Measurements from ENCODE around the gene DDIT3. TPM values are rescaled to one million over a fixed set of nuclear protein-coding genes. Genes with fewer than 3 reads are reported as not detected.

Gene DDIT3
- total RNA-seq (2012; rRNA removed) (12.2 and 19.4 TPM in 2 replicates), polyA plus RNA-seq (2012; rRNA removed) (29.8 and 54.4 TPM in 2 replicates), Bru-seq, nascent RNA (percentile 89 among the genes with signal in this experiment), BruChase-seq, experiment 1, labeled RNA remaining after a 6-hour chase (percentile 79 among the genes with signal in this experiment), BruChase-seq, experiment 2, labeled RNA remaining after a 2-hour chase (percentile 64 among the genes with signal in this experiment)
- 10.8 and 21.4 TPM in 2 replicates for polyA plus RNA-seq (2012; cell fraction: cytosol; rRNA removed)
- polyA plus RNA-seq (2012; cell fraction: nucleus; rRNA removed; ENCODE audit: low replicate concordance): 49.3 and 215 TPM in 2 replicates
- long read RNA-seq, transcript DDIT3-201 (4 exons, 906 nt): major isoform, 12 of 26 reads
- long read RNA-seq, partial matches to known transcripts: 0 of 26 reads
- long read RNA-seq, other reads (novel, unspliced or antisense): 8 of 26 reads

GRCh38 chr12:57520053-57520818, at the start of gene DDIT3:
Gene DDIT3 (minus strand): TSS chr12:57520514. CDS start chr12:57517406, 3,108 bp downstream.
- peak within 1 kb of the TSS; percentile 89 for H2AFZ ChIP-seq (replicated peaks; ENCODE audit: low read length, poor library complexity)
- H3K9me3 ChIP-seq (ENCODE audit: control insufficient read depth, insufficient read depth, low read length): no peaks in the 10 kb centered on the region
- peaks cover 73% of the 10 kb centered on the region for H4K20me1 ChIP-seq (ENCODE audit: insufficient read depth, low read length)
- 2% methylated on average over 8 of the region's 52 CpGs; no CpG with 5 or more reads in 1 of the 2 experiments for WGBS, 2 experiments (ENCODE audit: extremely low coverage in 2 of 2, insufficient read length in 1 of 2)
- peaks cover 14% of the 10 kb centered on the region for H3K9me1 ChIP-seq (ENCODE audit: insufficient read depth, low read length)
- H2BK15ac ChIP-seq (ENCODE audit: low read depth, low read length): peak within 1 kb of the TSS; percentile 81; the same call in 2 of the 3 replicates
- TF ChIP-seq MXI1 (IDR thresholded peaks at IDR 0.05; ENCODE audit: borderline replicate concordance, low read depth, low read length): 0 out of 2 replicates have a peak, but pooled peaks have one; percentile 12
- TF ChIP-seq BHLHE40 (IDR thresholded peaks at IDR 0.05; ENCODE audit: low read depth, low read length): peak; percentile 71
- peak; percentile 94 for TF ChIP-seq CHD1 (IDR thresholded peaks at IDR 0.05; ENCODE audit: low read depth, low read length)
- TF ChIP-seq POLR2A (IDR thresholded peaks at IDR 0.05; ENCODE audit: low read depth, low read length): peak; percentile 100
- no peak for TF ChIP-seq SMC3 (IDR thresholded peaks at IDR 0.05; ENCODE audit: low read depth, low read length)
- TF ChIP-seq RFX5 (IDR thresholded peaks at IDR 0.05; ENCODE audit: low read depth, low read length): 0 out of 2 replicates have a peak, but pooled peaks have one; percentile 6
- peak; percentile 89 for TF ChIP-seq FOS (IDR thresholded peaks at IDR 0.05; ENCODE audit: low read depth, low read length)
- no peak for TF ChIP-seq RCOR1 (IDR thresholded peaks at IDR 0.05; ENCODE audit: insufficient replicate concordance, low read length)
- TF ChIP-seq MAZ (IDR thresholded peaks at IDR 0.05; ENCODE audit: borderline replicate concordance, low read depth, low read length): peak; percentile 95; the same call in 1 of the 2 replicates
- peak; percentile 83 for TF ChIP-seq USF2 (IDR thresholded peaks at IDR 0.05; ENCODE audit: low read depth, low read length)
- no peak for TF ChIP-seq NFE2L2 (IDR thresholded peaks at IDR 0.05; ENCODE audit: low read depth, low read length)
- intact Hi-C loops (cut with micrococcal nuclease) (no loop called here), dilution Hi-C loops (cut with HindIII; ENCODE audit: low sequenced_read_pairs, unreplicated experiment) (no loop called here), in situ Hi-C loops (cut with MboI; ENCODE audit: low sequenced_read_pairs) (no loop called here)
- H3K4me1 ChIP-seq (ENCODE audit: control insufficient read depth, insufficient read depth, low read length): peaks cover 22% of the 10 kb centered on the region
- H2BK5ac ChIP-seq (ENCODE audit: low read depth, low read length, poor library complexity, severe bottlenecking): peak within 1 kb of the TSS; percentile 98
- BruUV-seq (replicated peaks): TSS peak; percentile 89
- peak within 1 kb of the TSS; percentile 100 for H2AK5ac ChIP-seq (ENCODE audit: low read depth, low read length)
- ChIA-PET POLR2A (ENCODE audit: unreplicated experiment) (interaction anchor here (1.1 kb wide), 1 partner anchor 16 kb away, joined by 6 read pairs; no protein-coding TSS in a partner anchor), CTCF (interaction anchor here (1.2 kb wide), 1 partner anchor 19 kb away, joined by 3 read pairs; no protein-coding TSS in a partner anchor)
- peak within 1 kb of the TSS; percentile 69 to 100; a peak in 3 of 4 replicates for H4K8ac ChIP-seq (ENCODE audit: low read depth in 2 of 2, low read length in 2 of 2)
- peak within 1 kb of the TSS; percentile 100 for H3K14ac ChIP-seq (replicated peaks; ENCODE audit: low read depth, low read length)
- peak within 1 kb of the TSS; percentile 100 for H2AK9ac ChIP-seq (replicated peaks; ENCODE audit: low read depth, low read length, poor library complexity)
- peaks cover 15 to 78% of the 10 kb centered on the region in 2 experiments; a peak in 3 of 4 replicates for H3K79me1 ChIP-seq (ENCODE audit: low read depth in 1 of 2, low read length in 2 of 2)
- H3K27ac ChIP-seq (ENCODE audit: insufficient read depth, low read length): peak within 1 kb of the TSS; percentile 99
- no peaks in the 10 kb centered on the region for H3K27me3 ChIP-seq (ENCODE audit: control insufficient read depth, insufficient read depth, low read length)
- ATAC-seq (ENCODE audit: low read depth) (peak; percentile 72), DNase-seq (peak; percentile 98)
- H3K18ac ChIP-seq (ENCODE audit: low read depth, low read length): peak within 1 kb of the TSS; percentile 95
- H4K5ac ChIP-seq (ENCODE audit: low read depth, low read length): peak within 1 kb of the TSS; percentile 97
- H2BK20ac ChIP-seq (ENCODE audit: low read depth, low read length): peak within 1 kb of the TSS; percentile 90
- H3K36me3 ChIP-seq (ENCODE audit: control insufficient read depth, insufficient read depth, low read length): peaks cover 42% of the 10 kb centered on the region
- H3K23ac ChIP-seq (ENCODE audit: low read depth, low read length): peak within 1 kb of the TSS; percentile 100
- peak within 1 kb of the TSS; percentile 95 for H3K4me3 ChIP-seq (ENCODE audit: insufficient read depth, low read depth, low read length)
- H3K4me2 ChIP-seq (ENCODE audit: low read depth, low read length): peak within 1 kb of the TSS; percentile 87
- H3K4ac ChIP-seq (ENCODE audit: low read depth, low read length): peak within 1 kb of the TSS; percentile 100
- peak within 1 kb of the TSS; percentile 100 for H3K9ac ChIP-seq (ENCODE audit: low read depth, low read length)
- H4K91ac ChIP-seq (ENCODE audit: insufficient read depth, low read depth, low read length): peak within 1 kb of the TSS; percentile 96
- peak within 1 kb of the TSS; percentile 98 for H3K56ac ChIP-seq (ENCODE audit: extremely low read depth, insufficient read depth, low read length)
- peak within 1 kb of the TSS; percentile 99 for H2BK120ac ChIP-seq (ENCODE audit: low read depth, low read length)

All from IMR-90 (cell line).